Activated CD4-positive, alpha-beta T cell treated with anti-CD3 and anti-CD28 coated beads for 4 hours (primary cell): ENCODE results near the gene POR.
A peak's percentile ranks its signal among the peaks of the same experiment; 100 is the strongest.
"Not testable (repeated sequence)": the region's sequence is repeated elsewhere in the genome, so short reads cannot be mapped to it uniquely, and the experiment has no call there.

Source experiments
- DNase-seq, 2 donors: peaks; one replicate each; pipeline ENCODE4 v3.0.0-alpha.2; 2020

POR gene

DNA sequence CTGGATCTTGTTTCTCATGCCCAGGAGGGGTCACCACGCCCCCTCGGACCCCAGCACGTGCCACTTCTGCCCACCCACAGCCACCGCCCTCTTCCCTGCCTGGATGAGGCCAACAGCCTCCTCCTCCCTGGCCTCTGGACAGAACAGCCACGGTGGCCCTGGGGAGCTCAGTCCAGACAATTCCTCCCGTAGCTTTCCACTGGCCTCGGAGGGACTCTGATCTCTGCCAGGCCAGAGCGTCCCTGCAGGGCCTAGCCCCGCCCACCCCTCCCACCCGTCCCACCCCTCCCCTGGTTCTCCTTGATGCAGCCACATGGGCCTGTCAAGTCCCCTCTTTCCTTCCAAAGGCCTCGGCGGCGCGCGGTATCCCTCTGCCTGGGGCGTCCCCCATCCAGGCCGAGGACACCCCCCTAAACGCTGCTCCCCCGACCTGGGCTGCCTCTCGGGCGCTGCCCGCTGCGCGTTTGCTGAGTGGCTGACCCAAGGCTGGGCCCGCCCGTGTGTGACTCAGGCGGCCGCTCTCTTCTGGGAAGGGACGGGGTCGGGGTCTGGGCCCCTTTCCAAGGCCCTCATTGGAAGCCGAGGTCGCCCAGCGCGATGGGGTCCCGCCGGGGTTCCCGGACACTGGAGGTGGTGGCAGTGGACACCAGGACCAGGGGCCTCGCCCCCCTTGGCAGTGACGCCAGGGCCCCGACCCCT lies 78.9 kb downstream of the POR start:
- peak in 1 of 2 donors; percentile 9 for DNase-seq

DNA sequence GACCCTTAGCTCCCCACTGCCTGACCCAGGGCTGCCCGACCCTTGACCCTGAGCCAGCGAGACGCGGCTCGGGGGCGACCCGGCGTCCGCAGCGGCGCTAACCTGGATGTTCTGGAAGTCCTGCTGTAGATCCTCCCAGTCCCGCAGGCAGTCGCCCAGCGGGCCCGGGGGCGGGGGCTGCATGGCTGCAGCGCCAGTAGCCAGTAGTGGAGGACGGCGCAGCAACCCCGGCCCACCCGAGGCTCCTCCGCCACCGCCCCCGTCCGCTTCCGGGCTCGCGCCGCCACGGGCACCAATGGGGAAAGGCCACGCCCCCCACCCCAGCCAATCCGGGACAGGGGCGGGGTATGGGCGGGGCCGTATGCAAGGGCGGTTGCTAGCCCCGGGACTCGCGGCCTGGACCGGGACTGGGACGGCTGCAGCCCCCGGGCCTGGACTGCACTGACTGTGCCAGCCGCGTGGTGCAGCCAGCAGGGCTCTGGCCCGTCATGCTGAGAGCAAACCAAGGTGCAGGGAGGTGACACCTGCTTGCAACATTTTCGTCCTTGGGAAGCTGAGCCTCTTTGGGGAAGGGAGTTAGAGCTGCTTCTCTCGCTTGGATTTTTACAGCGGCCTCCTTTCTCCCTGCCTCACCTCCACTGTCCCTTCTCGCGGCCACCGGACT lies 79.6 kb downstream of the POR start, which contains the start of gene TMEM120A:
Gene TMEM120A (minus strand): TSS at position 208 of the 664 bp plus-strand sequence. CDS start 25 bp downstream, at position 183.
- DNase-seq: peak; percentile 94

DNA sequence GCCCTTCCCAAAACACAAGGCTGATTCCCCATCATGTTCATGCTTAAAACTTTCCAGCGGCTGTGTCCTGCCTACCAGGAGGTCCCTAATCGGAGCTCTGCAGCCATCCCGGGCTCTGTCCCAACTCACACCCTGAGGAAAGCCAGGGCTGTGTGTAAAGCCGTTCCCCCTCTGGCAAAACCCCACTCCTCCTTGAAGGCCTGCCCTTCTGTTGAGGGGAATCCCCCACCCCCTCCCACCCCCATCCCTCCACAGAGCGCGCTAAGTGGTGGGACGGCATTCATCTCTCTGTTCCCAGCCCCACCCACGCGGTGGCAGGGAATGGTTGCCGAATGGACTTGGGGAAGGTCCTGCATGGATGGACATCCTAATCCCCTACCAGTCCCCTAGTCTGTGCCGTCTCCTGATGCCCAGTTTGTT lies 80.1 kb downstream of the POR start:
- DNase-seq: no peak

DNA sequence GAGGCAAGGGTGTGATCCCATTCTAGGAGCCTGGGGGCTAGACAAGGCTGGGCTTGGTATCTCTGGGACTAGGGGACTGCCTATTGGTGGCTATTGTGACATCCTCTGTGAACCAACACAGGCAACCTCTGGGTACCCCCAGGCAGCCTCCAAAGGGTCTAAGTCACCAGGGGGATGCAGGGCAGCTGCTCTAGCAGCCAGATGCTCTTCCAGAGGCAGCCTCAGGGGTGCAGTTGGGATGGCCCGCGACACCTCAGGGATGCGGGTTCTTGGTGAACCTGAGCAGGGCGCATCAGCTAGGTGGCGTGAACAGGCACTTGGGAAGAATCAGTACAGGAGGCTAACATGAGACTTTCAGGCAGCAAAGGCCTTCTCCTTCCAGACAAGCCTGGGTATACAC lies 81.0 kb downstream of the POR start:
- no peak for DNase-seq

DNA sequence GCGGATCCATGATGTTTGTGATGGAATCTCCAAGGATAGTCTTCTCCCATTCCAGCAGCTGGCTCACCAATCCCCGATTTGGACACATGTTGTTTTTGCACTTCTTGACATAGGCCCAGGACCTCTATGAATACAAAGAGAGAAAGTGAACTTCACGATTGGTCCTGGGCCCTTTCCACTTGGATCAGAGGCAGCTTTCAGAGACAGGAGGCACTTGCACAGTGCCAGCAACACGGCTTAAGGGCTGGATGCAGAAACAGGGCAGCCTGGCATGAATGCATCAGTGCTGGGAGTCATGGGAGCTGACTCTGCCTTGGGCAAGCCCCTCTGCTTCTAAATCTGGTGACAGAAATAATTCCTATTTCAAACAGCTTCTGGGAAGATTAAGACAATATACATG lies 81.5 kb downstream of the POR start:
- no peak for DNase-seq

DNA sequence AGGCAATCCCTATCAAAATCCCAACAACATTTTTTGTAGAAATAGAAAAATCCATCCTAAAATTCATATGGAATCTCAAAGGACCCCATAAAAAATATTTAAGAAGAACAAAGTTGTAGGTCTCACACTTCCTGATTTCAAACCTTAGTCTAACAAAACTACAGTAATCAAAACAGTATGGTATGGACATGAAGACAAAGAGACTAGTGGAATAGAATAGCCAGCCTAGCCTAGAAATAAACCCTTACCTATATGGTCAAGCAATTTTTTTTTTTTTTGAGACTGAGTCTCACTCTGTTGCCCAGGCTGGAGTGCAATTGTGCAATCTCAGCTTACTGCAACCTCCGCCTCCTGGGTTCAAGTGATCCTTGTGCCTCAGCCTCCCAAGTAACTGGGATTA lies 83.1 kb downstream of the POR start:
- DNase-seq: no peak

DNA sequence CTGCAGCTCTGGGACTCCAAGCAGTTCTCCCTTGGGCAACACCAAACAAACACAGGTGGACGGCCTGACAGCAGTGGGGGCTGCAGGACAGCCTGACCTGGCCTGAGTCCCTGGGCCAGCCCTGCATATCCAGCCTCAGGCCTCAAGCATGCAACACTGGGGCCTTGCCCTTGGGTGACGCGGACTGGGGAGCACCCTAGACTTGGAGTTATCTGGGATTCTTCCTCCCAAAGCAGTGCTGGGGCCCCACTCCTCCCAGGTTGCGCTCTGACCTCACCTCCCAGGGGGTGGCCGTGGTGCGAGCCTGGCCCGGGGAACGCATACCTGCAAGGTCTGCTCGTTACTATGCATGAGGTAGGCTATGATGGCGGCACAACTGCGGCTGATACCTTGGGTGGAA lies 85.6 kb downstream of the POR start:
- DNase-seq: no peak

DNA sequence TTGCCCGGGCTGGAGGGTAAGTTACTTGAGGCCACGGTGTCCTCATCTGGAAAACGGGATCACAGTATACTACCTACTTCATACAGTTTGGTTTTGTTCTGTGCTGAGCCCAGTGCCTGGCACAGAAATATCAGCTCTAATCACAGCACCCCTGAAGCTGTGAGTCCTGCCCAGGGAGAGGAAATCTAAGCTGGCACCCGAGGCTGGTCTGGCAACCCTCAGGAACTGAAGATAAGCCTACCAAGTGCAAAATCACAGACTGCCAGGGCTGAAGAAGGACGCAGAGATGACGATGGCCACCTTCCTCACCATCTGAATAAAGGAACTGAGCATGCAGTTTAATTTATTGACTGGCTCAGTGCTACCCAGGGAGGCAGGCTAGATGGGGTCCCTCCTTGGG lies 87.2 kb downstream of the POR start:
- DNase-seq: no peak

DNA sequence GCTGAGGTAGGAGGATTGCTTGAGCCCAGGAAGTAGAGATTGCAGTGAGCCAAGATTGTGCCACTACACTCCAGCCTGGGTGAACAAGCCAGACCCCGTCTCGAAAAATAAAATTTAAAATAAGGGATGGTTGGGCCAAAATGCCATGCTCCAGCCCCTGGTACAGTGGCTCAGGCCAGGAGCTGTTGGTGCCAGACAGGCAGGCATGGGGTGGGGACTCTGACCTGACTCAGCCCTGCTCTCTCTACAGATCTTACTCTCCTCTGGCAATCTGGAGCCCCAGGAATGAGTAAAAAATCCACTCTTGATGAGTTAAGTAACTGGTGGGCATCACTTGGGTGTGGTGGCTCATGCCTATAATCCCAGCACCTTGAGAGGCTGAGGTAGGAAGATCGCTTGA lies 87.9 kb downstream of the POR start:
- DNase-seq: no peak

DNA sequence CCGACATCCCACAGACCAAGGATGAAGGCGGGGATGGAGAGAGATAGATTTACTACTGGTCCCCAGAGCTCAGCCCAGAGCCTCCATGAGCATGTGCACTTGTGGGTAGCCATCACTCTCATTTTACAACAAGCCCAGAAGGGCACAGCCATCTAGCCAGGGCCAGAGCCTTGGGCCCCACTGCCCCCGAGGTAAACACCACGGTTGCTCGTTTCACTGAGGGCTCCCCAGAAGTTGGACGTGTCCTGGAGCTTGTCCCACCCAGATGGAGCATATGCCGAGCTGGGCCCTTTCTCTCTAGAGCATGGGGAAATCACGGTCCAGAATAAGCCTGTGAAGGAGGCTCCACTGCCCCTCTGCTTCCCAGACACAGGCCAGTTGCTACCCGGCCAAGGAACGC lies 88.4 kb downstream of the POR start:
- DNase-seq: no peak

DNA sequence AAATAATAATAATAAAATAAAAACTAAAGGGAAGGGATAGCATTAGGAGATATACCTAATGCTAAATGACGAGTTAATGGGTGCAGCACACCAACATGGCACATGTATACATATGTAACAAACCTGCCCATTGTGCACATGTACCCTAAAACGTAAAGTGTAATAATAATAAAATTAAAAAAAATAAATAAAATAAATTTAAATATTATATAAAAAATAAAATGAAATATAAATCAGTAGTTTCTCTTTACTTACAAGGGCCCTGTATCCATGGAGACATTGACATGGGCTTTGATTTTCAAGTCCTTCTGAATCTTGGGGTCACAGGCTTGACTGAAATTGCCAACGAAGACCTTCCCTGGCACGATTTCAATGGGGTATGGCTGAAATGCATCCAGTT lies 90.0 kb downstream of the POR start:
- not testable (repeated sequence) for DNase-seq

DNA sequence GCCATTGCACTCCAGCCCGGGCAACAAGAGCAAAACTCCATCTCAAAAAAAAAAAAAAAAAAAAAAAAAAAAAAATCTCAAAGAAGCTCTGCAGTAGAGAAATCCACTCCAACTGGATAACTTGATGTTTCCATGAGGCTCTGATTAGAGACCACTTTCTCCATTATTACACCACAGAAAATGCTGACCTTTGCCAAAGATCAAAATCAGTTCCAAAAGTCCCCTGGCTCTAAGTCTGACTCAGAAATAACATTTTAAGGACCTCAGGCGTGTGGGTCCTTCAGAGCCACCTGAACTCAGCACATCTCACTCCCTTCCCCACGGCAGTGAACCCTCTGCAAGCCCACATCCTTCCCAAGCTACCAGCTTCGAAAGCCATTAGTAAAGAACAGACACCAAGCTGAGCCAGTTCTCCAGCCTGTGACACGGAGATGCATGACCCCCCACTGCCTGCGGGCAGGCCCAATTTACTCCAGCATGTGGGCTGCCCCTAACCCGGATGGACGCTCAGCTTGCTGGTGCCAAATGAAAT lies 93.3 kb downstream of the POR start:
- no peak for DNase-seq

DNA sequence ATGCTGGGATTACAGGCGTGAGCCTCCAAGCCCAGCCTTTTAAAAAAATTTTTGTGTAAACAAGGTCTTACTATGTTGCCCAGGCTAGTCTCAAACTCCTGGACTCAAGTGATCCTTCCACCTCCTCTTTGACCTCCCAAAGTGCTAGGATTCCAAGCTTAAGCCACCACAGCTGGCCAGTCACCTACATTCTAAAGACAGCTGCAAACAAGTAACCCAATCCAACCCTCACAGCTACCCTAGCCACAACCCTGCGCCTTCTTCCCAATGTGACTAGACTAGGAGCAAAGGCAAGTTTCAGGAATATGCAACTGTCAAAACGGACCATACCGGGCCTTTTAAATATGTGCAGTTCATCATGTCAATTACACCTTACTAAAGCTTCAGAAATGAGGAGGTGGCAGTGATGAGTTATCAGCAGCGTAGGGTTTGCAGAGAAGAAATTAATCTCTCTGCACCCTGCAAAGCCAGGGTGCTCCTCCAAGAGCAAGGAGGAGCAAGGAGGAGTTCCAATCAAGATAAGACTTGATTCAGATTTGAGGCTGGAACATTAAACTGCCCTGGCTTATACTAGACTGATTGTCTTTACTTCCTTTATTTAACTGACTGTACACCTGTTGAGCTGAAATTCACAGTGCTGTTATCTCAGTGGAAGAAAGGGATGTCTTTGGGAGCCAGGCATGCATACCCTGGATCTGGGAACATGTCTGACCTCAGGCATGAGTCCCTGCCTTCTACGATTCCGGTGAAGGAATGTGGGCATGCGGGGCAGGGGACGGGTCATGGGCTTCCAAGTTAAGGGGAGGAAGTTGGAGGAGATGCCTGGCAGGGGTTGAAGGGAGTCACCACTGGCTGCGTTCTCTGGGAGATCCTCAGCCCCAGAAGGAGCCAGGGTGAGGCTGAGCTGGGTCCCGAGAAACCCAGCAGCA lies 95.0 kb downstream of the POR start:
- DNase-seq: no peak

DNA sequence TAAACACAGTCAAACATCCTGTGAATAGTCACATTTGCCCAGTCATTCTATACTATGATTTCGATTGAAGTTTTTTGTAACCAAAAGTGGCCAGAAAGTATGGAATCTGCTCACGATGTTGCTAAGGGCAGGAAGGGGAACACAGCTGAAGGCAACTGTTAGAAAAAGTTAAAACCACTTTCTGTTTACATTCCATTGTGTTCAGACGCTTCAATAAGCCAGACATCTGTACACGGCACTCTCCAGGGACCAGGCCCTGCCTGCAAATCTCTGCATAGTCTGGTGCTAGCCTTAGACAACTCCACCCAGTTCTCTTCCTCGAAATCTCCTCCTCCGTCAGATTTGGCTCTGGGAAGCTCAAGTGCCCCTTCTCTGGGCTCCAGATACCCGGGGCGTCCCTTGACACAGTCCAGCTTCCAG lies 96.5 kb downstream of the POR start:
- no peak for DNase-seq

DNA sequence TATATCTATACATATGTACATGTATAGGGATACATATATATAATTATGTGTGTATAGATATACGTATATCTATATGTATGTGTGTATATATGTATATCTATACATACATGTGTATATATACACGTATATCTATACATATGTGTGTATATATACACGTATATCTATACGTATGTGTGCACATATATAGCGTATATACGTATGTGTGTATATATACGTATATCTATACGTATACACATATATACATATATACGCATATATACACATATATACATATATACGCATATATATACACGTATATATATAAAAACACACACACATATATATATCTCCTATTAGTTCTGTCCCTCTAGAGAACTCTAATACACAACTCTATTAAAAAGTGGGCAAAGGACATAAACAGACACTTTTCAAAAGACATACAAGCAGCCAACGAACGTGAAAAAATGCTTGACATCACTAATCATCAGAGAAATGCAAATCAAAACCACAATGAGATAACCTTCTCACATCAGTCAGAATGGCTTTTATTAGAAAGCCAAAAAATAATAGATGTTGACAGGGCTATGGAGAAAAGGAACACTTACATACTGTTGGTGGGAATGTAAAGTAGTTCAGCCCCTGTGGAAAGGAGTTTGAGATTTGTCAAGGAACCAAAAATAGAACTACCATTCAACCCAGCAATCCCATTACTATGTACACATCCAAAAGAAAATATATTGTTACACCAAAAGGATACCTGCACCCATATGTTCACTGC lies 101.4 kb downstream of the POR start:
- no peak for DNase-seq

DNA sequence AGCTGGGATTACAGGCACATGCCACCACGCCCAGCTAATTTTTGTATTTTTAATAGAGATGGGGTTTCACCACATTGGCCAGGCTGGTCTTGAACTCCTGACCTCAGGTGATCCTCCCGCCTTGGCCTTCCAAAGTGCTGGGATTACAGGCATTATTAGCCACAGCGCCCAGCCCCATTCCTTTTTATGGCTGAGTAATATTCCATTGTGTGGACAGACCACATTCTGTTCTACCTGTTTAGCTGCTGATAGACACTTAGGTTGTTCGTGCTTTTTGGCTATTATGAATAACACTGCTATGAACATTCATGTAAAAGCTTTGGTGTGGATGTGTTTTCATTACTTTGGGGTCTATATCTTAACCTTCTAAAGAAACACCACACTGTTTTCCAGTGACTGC lies 103.6 kb downstream of the POR start:
- not testable (repeated sequence) for DNase-seq

DNA sequence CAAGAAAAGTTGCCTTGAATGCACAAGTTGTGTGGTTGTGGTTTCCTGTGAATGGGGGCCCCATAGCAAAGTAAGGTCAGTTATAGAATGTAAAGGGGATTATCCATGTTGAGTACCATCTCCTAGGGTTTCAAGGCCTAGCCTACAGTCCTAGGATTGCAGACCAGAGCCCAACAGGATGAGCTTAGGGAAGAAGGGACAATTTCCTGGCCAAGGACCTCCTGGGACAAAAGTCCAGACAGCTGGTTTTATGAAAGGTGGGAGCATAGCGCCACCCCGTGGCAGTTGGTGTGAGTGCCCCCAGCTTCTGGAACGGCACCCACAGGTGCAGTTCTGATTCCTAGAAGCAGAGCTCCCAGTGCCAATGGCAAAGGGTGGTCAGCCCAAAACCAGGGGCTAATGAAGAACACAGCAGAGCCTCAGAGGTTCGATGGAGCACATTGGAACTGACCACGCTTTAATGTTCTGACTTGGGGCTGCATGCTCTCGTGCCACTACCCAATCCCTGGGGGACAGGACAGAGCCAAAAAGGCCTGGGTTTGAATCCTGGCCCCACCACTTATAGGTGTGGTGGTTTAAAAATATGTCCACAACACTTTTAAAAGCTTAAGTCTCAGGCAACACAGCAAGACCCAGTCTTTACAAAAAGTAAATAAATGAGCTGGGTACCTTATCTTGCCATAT lies 105.2 kb downstream of the POR start:
- peak; percentile 57 to 74 for DNase-seq

DNA sequence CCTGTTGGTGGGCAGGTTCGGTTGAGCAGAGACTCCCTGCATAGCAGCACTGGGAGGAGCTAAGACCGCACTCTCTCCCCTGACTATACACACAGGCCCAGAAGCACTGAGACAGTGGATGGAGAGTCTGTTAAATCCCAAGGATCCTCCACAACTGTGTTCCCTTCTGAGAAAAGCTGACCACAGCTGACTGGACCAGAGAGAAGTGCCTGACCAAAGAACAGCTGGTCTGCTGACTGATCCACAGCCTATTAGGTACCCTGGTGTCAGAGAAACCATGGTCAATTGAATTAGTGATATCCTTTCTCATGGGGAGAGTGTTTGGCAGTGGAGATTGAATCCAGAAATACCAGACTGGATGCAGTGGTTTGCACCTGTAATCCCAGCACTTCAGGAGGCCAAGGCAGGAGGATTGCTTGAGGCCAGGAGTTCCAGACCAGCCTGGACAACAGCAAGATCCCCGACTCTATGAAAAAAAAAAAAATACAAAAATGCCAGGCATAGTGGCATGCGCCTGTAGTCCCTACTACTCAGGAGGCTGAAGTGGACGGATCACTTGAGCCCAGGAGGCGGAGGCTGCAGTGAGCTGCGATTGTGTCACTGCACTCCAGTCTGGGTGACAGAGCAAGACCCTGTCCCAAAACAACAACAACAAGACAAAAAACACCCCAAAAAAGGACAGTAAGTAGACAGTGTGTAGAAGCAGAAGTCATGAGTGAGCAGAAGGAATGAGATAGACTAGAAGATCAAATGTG lies 107.2 kb downstream of the POR start:
- no peak for DNase-seq

DNA sequence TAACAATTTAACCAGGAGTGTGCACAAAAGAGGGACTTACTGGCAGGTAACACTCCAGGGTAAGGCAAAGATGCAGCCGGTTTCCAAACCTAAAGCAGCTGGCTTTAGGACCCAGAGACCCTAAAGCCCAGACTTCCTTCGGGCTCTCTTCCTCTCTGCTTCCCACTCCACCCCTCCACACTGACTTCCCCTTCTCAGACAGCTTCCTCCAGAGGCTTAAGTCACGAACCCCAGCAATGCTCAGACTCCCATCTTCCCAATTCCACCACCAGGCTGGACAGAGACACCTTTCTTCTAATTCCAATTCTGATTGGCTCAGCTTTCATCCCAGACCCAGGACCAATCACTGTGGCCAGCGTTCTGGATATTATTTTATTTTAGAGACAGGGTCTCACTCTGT lies 108.0 kb downstream of the POR start:
- no peak for DNase-seq

DNA sequence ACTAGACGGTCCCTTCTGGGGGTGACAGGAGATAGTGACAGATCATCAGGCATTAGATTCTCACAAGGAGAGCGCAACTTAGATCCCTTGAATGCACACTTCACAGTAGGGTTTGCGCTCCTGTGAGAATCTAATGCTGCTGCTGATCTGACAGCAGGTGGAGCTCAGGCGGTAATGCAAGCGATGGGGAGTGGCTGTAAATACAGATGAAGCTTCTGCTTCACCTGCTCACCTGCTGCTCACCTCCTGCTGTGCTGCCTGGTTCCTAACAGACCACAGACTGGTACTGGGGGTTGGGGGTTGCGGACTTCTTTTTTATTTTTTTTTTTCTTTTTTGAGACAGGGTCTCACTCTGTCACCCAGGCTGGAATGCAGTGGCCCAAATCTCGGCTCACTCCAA lies 114.7 kb downstream of the POR start:
- not testable (repeated sequence) for DNase-seq

DNA sequence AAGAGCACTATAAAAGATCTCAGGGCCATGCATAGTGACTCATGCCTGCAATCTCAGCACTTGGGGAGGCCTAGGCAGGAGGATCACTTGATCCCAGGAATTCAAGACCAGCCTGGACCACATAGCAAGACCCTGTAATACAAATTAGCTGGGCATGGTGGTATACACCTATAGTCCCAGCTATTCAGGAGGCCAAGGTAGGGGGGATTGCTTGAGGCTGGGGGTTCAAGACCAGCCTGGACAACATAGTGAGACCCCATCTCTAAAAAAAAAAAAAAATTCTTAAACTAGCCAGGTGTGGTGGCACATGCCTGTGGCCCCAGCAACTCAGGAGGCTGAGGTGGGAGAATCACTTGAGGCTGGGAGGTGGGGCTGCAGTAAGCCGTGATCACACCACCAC lies 117.0 kb downstream of the POR start:
- DNase-seq: no peak
